B cell (primary cell): ENCODE results near the gene RASA3. TPM values are rescaled to one million over a fixed set of nuclear protein-coding genes. Genes with fewer than 3 reads are reported as not detected.

Experiments
- ATAC-seq: fragments of 200-7000 bp; cut with Tn5 transposase; one replicate; pipeline ENCODE4 v1.10.0; 2021; ENCODE audit warnings: low read depth, mild to moderate bottlenecking, moderate number of reproducible peaks, moderate library complexity
- CTCF ChIA-PET: fragments of 350-600 bp; sonication (Branson Sonifier 250); formaldehyde crosslinking; loops from one replicate; lab custom pipeline; 2021; ENCODE audit warnings: antibody characterized with exemption, inconsistent platforms; lab: Charles Lee
- POLR2A ChIA-PET: fragments of 350-600 bp; sonication (Branson Sonifier 250); formaldehyde crosslinking; loops from one replicate; lab custom pipeline; 2021; ENCODE audit warnings: antibody characterized with exemption; lab: Charles Lee
- DNase-seq: peaks from one replicate; pipeline ENCODE4 v3.0.0; 2013
- H2AFZ ChIP-seq: 2 replicates; pipeline ENCODE4 v1.6.1; 2012; ENCODE audit warnings: mild to moderate bottlenecking, low read depth, low read length; ENCODE audit not compliant: insufficient read depth, poor library complexity, severe bottlenecking
- H3K27ac ChIP-seq, 2 donors: 1 replicate in 1 of 2; 2 replicates in 1 of 2; pipeline ENCODE4 v1.5.1; 2012 to 2013; ENCODE audit warnings: low read length in 2 of 2, mild to moderate bottlenecking in 2 of 2, moderate library complexity in 1 of 2
- H3K27me3 ChIP-seq, 4 experiments: fragments of 200-600 bp in 1 of 4; sonication (generic) in 1 of 4; replicated peaks in 1 of 4; 1 replicate in 2 of 4; 2 replicates in 2 of 4; pipeline versions ENCODE4 v1.6.1 to v1.7.0; 2013 to 2016; ENCODE audit warnings: low read length in 3 of 4, mild to moderate bottlenecking in 2 of 4, mixed read lengths in 1 of 4, moderate library complexity in 1 of 4; ENCODE audit not compliant: insufficient read depth in 4 of 4, control insufficient read depth in 3 of 4; ENCODE audit errors: control extremely low read depth in 1 of 4
- H3K36me3 ChIP-seq, 2 experiments: replicated peaks in 1 of 2; 1 replicate in 1 of 2; 2 replicates in 1 of 2; pipeline versions ENCODE4 v1.6.1 to v1.7.1; 2013; ENCODE audit warnings: low read length in 1 of 2; ENCODE audit not compliant: insufficient read depth in 2 of 2, control insufficient read depth in 1 of 2; ENCODE audit errors: control extremely low read depth in 1 of 2, extremely low read depth in 1 of 2
- H3K4me1 ChIP-seq, 2 donors: fragments of 200-600 bp in 1 of 2; sonication (generic) in 1 of 2; 1 replicate in 1 of 2; 2 replicates in 1 of 2; pipeline versions ENCODE4 v1.5.1 to v1.6.1; 2013 to 2017; ENCODE audit warnings: low read length in 2 of 2; ENCODE audit not compliant: control insufficient read depth in 2 of 2, insufficient read depth in 2 of 2
- H3K4me2 ChIP-seq: replicated peaks from 2 replicates; pipeline ENCODE3; 2012; ENCODE audit warnings: mild to moderate bottlenecking, low read depth, low read length; ENCODE audit not compliant: poor library complexity, severe bottlenecking
- H3K4me3 ChIP-seq, 5 experiments: fragments of 200-600 bp in 1 of 5; sonication (generic) in 1 of 5; 1 replicate in 3 of 5; 2 replicates in 2 of 5; pipeline versions ENCODE4 v1.5.1 to v1.7.0; 2011 to 2016; ENCODE audit warnings: low read length in 4 of 5, mild to moderate bottlenecking in 4 of 5, low read depth in 2 of 5, control low read depth in 1 of 5, moderate library complexity in 1 of 5; ENCODE audit not compliant: insufficient read depth in 1 of 5; ENCODE audit errors: control extremely low read depth in 1 of 5, extremely low read depth in 1 of 5
- H3K79me2 ChIP-seq: fragments of 200-600 bp; sonication (generic); one replicate; pipeline ENCODE4 v1.6.0; 2016; ENCODE audit warnings: low read length; ENCODE audit not compliant: control insufficient read depth, insufficient read depth
- H3K9ac ChIP-seq: fragments of 200-600 bp; sonication (generic); 2 replicates; pipeline ENCODE4 v1.6.1; 2017; ENCODE audit warnings: mild to moderate bottlenecking, low read length, moderate library complexity
- H3K9me3 ChIP-seq, 3 donors: one replicate each; pipeline versions ENCODE4 v1.6.1 to v1.7.1; 2013; ENCODE audit warnings: low read length in 2 of 3; ENCODE audit not compliant: control insufficient read depth in 2 of 3, insufficient read depth in 1 of 3; ENCODE audit errors: control extremely low read depth in 1 of 3
- H4K20me1 ChIP-seq: 2 replicates; pipeline ENCODE4 v1.6.0; 2012; ENCODE audit warnings: mild to moderate bottlenecking, low read length; ENCODE audit not compliant: insufficient read depth, control insufficient read depth, poor library complexity, severe bottlenecking
- H3K27ac Mint-ChIP-seq: one replicate; pipeline ENCODE4 v1.8.0; 2021; ENCODE audit warnings: mixed read lengths
- H3K27me3 Mint-ChIP-seq: one replicate; pipeline ENCODE4 v1.8.0; 2021; ENCODE audit warnings: mixed read lengths
- H3K4me1 Mint-ChIP-seq: one replicate; pipeline ENCODE4 v1.8.0; 2021; ENCODE audit warnings: mixed read lengths
- H3K4me3 Mint-ChIP-seq: one replicate; pipeline ENCODE4 v1.8.0; 2021; ENCODE audit warnings: mixed read lengths
- H3K9me3 Mint-ChIP-seq: one replicate; pipeline ENCODE4 v1.8.0; 2022; ENCODE audit warnings: mixed read lengths; ENCODE audit not compliant: insufficient read depth
- EZH2 ChIP-seq: IDR thresholded peaks from 2 replicates; pipeline ENCODE4 v1.6.1; 2012; ENCODE audit warnings: borderline replicate concordance, low read depth, mild to moderate bottlenecking, moderate library complexity, low read length; ENCODE audit not compliant: insufficient read depth, poor library complexity, severe bottlenecking
- WGBS: methylation state at CpG from one replicate; pipeline ENCODE4 v1.1.5; 2013; ENCODE audit warnings: missing lambda C conversion rate; ENCODE audit not compliant: insufficient coverage; 5-methylcytosine and 5-hydroxymethylcytosine counted together
- intact Hi-C: fragments of 100-400 bp; cut with micrococcal nuclease; formaldehyde crosslinking; loops from one replicate; pipeline ENCODE4 v1.10.0; 2022
- polyA plus RNA-seq: library from polyadenylated mRNA; depleted of rRNA; stranded (reverse); fragments of >200 nt; gene quantifications from 2 replicates; pipeline ENCODE4 v1.2.3, GENCODE V29; 2012
- total RNA-seq, 2 donors: library from RNA; stranded (reverse); fragments of 120-200 nt in 1 of 2; gene quantifications; 1 replicate in 1 of 2; 2 replicates in 1 of 2; pipeline versions ENCODE4 v1.2.3 to v1.2.4, GENCODE V29; 2013 to 2022
- TF ChIP-seq, protein P1 (sequence below): fragments of 200-600 bp; IDR thresholded peaks from one replicate; pipeline ENCODE4 v1.8.0; 2022; ENCODE audit warnings: antibody characterized with exemption, mild to moderate bottlenecking

RASA3 gene
- total and polyA plus RNA-seq, 2 donors (not counting 1 experiment from before 2014, with no cell fraction given) = 54.2 to 87.4 TPM

DNA sequence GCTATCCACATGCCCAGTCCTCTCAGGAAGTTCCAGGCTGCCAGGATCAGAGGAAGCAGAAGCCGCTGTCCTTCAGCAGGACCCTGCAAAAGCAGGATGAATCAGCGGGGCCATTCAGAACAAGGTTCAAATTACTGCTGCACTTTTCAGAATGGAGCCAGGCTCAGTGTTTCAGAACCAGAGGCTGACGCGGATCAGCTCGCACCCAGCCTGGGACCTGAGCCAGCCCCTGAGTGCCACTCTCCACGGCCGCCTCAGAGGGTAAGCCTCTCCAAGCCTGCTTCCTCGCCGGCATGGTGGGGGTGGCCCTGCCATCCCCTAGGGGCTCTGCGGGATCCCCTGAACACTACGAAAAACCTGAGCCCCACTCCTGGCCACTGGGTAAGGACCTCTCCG, 24.7 kb downstream of the RASA3 start:
- H3K27ac ChIP-seq = no peak overlapping the region
- peaks cover 0 to 10% (median 0%) of the 10 kb centered on the region in 3 donors for H3K9me3 ChIP-seq
- H3K9ac ChIP-seq = no peak overlapping the region
- H3K36me3 ChIP-seq = peaks cover 0 to 29% of the 10 kb centered on the region in 2 experiments
- H3K27me3 ChIP-seq = no peaks in the 10 kb centered on the region
- 97% methylated on average over 12 of the region's 12 CpGs for WGBS
- intact Hi-C loops = no loop called here
- POLR2A ChIA-PET = interaction anchor here (0.5 kb wide), 1 partner anchor 25 kb away, joined by 4 read pairs; the partner anchor contains the start of gene RASA3
- Mint-ChIP-seq H3K27me3 (no peaks in the 10 kb centered on the region), H3K27ac (no peak overlapping the region), H3K9me3 (no peaks in the 10 kb centered on the region), H3K4me1 (peaks cover 36% of the 10 kb centered on the region), H3K4me3 (no peak overlapping the region)
- ATAC-seq (no peak), DNase-seq (no peak)
- CTCF ChIA-PET = no interaction called here
- H3K4me2 ChIP-seq = no peak overlapping the region
- TF ChIP-seq EZH2 = no peak
- TF ChIP-seq, protein P1, sequence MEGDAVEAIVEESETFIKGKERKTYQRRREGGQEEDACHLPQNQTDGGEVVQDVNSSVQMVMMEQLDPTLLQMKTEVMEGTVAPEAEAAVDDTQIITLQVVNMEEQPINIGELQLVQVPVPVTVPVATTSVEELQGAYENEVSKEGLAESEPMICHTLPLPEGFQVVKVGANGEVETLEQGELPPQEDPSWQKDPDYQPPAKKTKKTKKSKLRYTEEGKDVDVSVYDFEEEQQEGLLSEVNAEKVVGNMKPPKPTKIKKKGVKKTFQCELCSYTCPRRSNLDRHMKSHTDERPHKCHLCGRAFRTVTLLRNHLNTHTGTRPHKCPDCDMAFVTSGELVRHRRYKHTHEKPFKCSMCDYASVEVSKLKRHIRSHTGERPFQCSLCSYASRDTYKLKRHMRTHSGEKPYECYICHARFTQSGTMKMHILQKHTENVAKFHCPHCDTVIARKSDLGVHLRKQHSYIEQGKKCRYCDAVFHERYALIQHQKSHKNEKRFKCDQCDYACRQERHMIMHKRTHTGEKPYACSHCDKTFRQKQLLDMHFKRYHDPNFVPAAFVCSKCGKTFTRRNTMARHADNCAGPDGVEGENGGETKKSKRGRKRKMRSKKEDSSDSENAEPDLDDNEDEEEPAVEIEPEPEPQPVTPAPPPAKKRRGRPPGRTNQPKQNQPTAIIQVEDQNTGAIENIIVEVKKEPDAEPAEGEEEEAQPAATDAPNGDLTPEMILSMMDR = no peak
- H3K4me3 ChIP-seq = no peak overlapping the region
- H2AFZ ChIP-seq = no peak overlapping the region
- H3K4me1 ChIP-seq = peaks cover 24 to 33% of the 10 kb centered on the region in 2 donors
- H4K20me1 ChIP-seq = peaks cover 91% of the 10 kb centered on the region
- H3K79me2 ChIP-seq = peaks cover 91% of the 10 kb centered on the region

DNA sequence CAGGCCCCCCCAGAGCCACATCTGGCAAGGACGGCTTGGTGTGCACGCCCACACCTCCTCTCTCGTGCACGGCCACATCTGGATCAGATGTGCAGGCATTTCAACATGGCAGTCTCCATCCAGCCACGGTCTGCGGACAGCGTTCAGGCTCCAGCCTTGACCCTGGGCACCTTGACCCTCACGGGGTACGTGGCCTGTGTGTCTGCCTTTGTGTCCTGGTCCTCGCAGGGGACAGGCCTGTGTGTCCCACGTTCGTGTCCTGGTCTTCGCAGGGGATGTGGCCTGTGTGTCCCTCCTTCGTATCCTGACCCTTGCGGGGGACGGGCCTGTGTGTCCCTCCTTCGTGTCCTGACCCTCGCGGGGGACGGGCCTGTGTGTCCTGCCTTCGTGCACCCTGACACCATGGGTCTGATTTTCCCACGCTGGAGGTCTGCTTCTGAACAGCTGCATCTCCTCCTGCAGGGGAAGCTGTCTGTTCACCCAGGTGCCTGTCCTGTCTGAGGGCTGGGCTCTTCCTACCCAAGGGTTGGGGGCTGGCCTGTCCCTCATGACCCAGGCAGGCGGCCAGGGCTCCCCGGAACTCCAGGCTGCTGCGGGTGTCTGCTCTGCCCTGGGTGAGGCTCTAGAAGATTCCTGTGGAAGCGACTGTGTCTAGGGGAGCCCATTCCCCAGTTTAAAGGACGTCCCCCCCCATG, 25.3 kb downstream of the RASA3 start:
- H2AFZ ChIP-seq = no peak overlapping the region
- no peaks in the 10 kb centered on the region for H3K27me3 ChIP-seq
- 94% methylated on average over 27 of the region's 27 CpGs for WGBS
- peaks cover 0 to 12% (median 0%) of the 10 kb centered on the region in 3 donors for H3K9me3 ChIP-seq
- peaks cover 91% of the 10 kb centered on the region for H4K20me1 ChIP-seq
- no peak overlapping the region for H3K4me3 Mint-ChIP-seq
- no peak overlapping the region for H3K27ac ChIP-seq
- peaks cover 34% of the 10 kb centered on the region for H3K4me1 Mint-ChIP-seq
- CTCF ChIA-PET = interaction anchor here (1.1 kb wide), 1 partner anchor 119 kb away, joined by 3 read pairs; no protein-coding TSS in a partner anchor
- POLR2A ChIA-PET = interaction anchor here (0.5 kb wide), 1 partner anchor 25 kb away, joined by 4 read pairs; the partner anchor contains the start of gene RASA3
- no peak overlapping the region for H3K4me3 ChIP-seq
- no peaks in the 10 kb centered on the region for H3K27me3 Mint-ChIP-seq
- H3K9me3 Mint-ChIP-seq = no peaks in the 10 kb centered on the region
- H3K9ac ChIP-seq = no peak overlapping the region
- peaks cover 91% of the 10 kb centered on the region for H3K79me2 ChIP-seq
- no peak overlapping the region for H3K4me2 ChIP-seq
- intact Hi-C loops = no loop called here
- ATAC-seq = no peak
- DNase-seq = no peak
- H3K36me3 ChIP-seq = peaks cover 0 to 24% of the 10 kb centered on the region in 2 experiments
- peaks cover 24 to 33% of the 10 kb centered on the region in 2 donors for H3K4me1 ChIP-seq
- H3K27ac Mint-ChIP-seq = no peak overlapping the region
- TF ChIP-seq, protein P1 = no peak
- no peak for TF ChIP-seq EZH2
